H1 (cell line): ENCODE results near the gene KCNQ1. TPM values are rescaled to one million over a fixed set of nuclear protein-coding genes. Genes with fewer than 3 reads are reported as not detected.

Source experiments
- SP2 ChIP-seq: IDR thresholded peaks from 2 replicates; pipeline ENCODE4 v1.6.1; 2012; ENCODE audit warnings: mild to moderate bottlenecking, low read length, inconsistent platforms
- SP4 ChIP-seq: IDR thresholded peaks from 2 replicates; pipeline ENCODE4 v1.6.1; 2012; ENCODE audit warnings: low read length, inconsistent platforms
- SUZ12 ChIP-seq: fragments of 200-600 bp; sonication (generic); IDR thresholded peaks from 2 replicates; pipeline ENCODE4 v1.6.1; 2012; ENCODE audit warnings: mild to moderate bottlenecking, inconsistent platforms, low read length, moderate library complexity, mixed read lengths
- polyA plus RNA-seq, 7 experiments: library from polyadenylated mRNA; depleted of rRNA in 3 of 7; stranded (reverse) in 5 of 7; unstranded in 2 of 7; fragments of >200 nt in 5 of 7; fragments of 200-250 nt in 2 of 7; gene quantifications; 1 replicate in 5 of 7; 2 replicates in 1 of 7; 4 replicates in 1 of 7; pipeline versions ENCODE4 v1.2.1 to v1.2.3, GENCODE V29; 2011 to 2013; ENCODE audit warnings: missing spikeins in 2 of 7, mixed read lengths in 2 of 7
- total RNA-seq: library from RNA; stranded (reverse); fragmentation: NEBNext Ultra II Directional; extraction: Animal tissue kit (Norgen Biotek cat#: 25700); gene quantifications from 2 replicates; pipeline ENCODE4 v1.2.1, GENCODE V29; 2021
- TF ChIP-seq, protein P1 (sequence below): fragments of 300-600 bp; sonication (generic); IDR thresholded peaks from 2 replicates; pipeline ENCODE4 v1.7.1; 2012; ENCODE audit warnings: low read length, moderate library complexity, mild to moderate bottlenecking, inconsistent platforms; ENCODE audit not compliant: insufficient replicate concordance

The KCNQ1 gene
- total and polyA plus RNA-seq, 2 of the 8 experiments (the other 6 are each of a cell fraction or from before 2014, with no cell fraction given) = 1.9 to 2.0 TPM

DNA sequence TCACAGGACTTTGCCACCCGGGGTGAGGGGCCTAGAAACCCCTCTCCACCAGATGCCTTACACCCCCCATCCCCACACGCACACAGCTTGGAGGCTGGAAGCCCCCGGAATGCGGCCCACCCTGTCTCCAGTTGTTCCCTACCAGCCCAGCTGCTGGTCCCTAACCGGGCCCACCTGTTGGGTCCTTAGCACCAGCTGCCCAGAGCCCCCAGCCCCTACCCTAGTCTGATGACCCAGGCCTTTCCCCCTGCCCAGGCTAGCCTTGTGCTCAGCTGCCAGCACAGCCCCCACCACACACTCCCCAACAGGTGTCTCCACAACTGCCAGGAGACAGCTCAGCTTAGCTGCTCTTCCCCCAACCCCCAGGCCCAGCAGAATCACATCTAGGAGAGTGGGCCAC, 373.7 kb downstream of the KCNQ1 start (continued):
- TF ChIP-seq, protein P1, sequence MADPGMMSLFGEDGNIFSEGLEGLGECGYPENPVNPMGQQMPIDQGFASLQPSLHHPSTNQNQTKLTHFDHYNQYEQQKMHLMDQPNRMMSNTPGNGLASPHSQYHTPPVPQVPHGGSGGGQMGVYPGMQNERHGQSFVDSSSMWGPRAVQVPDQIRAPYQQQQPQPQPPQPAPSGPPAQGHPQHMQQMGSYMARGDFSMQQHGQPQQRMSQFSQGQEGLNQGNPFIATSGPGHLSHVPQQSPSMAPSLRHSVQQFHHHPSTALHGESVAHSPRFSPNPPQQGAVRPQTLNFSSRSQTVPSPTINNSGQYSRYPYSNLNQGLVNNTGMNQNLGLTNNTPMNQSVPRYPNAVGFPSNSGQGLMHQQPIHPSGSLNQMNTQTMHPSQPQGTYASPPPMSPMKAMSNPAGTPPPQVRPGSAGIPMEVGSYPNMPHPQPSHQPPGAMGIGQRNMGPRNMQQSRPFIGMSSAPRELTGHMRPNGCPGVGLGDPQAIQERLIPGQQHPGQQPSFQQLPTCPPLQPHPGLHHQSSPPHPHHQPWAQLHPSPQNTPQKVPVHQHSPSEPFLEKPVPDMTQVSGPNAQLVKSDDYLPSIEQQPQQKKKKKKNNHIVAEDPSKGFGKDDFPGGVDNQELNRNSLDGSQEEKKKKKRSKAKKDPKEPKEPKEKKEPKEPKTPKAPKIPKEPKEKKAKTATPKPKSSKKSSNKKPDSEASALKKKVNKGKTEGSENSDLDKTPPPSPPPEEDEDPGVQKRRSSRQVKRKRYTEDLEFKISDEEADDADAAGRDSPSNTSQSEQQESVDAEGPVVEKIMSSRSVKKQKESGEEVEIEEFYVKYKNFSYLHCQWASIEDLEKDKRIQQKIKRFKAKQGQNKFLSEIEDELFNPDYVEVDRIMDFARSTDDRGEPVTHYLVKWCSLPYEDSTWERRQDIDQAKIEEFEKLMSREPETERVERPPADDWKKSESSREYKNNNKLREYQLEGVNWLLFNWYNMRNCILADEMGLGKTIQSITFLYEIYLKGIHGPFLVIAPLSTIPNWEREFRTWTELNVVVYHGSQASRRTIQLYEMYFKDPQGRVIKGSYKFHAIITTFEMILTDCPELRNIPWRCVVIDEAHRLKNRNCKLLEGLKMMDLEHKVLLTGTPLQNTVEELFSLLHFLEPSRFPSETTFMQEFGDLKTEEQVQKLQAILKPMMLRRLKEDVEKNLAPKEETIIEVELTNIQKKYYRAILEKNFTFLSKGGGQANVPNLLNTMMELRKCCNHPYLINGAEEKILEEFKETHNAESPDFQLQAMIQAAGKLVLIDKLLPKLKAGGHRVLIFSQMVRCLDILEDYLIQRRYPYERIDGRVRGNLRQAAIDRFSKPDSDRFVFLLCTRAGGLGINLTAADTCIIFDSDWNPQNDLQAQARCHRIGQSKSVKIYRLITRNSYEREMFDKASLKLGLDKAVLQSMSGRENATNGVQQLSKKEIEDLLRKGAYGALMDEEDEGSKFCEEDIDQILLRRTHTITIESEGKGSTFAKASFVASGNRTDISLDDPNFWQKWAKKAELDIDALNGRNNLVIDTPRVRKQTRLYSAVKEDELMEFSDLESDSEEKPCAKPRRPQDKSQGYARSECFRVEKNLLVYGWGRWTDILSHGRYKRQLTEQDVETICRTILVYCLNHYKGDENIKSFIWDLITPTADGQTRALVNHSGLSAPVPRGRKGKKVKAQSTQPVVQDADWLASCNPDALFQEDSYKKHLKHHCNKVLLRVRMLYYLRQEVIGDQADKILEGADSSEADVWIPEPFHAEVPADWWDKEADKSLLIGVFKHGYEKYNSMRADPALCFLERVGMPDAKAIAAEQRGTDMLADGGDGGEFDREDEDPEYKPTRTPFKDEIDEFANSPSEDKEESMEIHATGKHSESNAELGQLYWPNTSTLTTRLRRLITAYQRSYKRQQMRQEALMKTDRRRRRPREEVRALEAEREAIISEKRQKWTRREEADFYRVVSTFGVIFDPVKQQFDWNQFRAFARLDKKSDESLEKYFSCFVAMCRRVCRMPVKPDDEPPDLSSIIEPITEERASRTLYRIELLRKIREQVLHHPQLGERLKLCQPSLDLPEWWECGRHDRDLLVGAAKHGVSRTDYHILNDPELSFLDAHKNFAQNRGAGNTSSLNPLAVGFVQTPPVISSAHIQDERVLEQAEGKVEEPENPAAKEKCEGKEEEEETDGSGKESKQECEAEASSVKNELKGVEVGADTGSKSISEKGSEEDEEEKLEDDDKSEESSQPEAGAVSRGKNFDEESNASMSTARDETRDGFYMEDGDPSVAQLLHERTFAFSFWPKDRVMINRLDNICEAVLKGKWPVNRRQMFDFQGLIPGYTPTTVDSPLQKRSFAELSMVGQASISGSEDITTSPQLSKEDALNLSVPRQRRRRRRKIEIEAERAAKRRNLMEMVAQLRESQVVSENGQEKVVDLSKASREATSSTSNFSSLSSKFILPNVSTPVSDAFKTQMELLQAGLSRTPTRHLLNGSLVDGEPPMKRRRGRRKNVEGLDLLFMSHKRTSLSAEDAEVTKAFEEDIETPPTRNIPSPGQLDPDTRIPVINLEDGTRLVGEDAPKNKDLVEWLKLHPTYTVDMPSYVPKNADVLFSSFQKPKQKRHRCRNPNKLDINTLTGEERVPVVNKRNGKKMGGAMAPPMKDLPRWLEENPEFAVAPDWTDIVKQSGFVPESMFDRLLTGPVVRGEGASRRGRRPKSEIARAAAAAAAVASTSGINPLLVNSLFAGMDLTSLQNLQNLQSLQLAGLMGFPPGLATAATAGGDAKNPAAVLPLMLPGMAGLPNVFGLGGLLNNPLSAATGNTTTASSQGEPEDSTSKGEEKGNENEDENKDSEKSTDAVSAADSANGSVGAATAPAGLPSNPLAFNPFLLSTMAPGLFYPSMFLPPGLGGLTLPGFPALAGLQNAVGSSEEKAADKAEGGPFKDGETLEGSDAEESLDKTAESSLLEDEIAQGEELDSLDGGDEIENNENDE = no peak
- no peak for TF ChIP-seq SP4
- no peak for TF ChIP-seq SUZ12
- TF ChIP-seq SP2 = no peak
